Measurements from ENCODE around the gene TRIM72. TPM values are rescaled to one million over a fixed set of nuclear protein-coding genes. Genes with fewer than 3 reads are reported as not detected.
A peak's percentile ranks its signal among the peaks of the same experiment; 100 is the strongest.
"Not testable (repeated sequence)": the region's sequence is repeated elsewhere in the genome, so short reads cannot be mapped to it uniquely, and the experiment has no call there.

The TRIM72 gene
- polyA plus RNA-seq, 1 donor (not counting 4 experiments of a cell fraction or from before 2014, with no cell fraction given), result not detected

DNA sequence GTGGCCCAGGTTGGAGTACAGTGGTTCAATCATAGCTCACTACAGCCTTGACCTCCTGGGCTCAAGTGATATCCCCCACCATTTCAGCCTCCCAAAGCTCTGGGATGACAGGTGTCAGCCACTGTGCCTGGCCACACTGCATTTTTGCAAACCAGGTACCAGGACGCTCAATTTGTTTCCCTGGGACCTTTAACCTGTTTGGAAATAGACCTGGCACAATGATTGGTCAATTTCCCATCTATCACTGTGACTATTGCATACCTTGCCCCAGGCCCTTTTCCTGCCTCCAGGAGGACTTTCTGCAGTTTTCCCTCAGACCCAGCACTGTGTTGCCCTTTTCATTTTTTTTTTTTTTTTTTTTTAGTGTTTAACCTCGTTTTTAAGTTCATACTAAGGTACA lies 45.1 kb upstream of the TRIM72 start:
- no peaks in the 10 kb centered on the region for H4K20me1 ChIP-seq (ENCODE audit: control insufficient read depth, extremely low read depth, insufficient read depth, low read length)
- dilution Hi-C loops (cut with MboI; ENCODE audit: extremely low pct_ligation_motif_present, low sequenced_read_pairs), result no loop called here
- DNase-seq (ENCODE audit: low read depth, low spot score), result no peak
- H3K27me3 ChIP-seq (ENCODE audit: control insufficient read depth, extremely low read depth, insufficient read depth, low read length), result no peaks in the 10 kb centered on the region
- H3K9me3 ChIP-seq (ENCODE audit: control insufficient read depth, low read depth, low read length), result no peaks in the 10 kb centered on the region
- no peak overlapping the region for H2AFZ ChIP-seq (ENCODE audit: control insufficient read depth, low read length)
- no peak overlapping the region for H3K9ac ChIP-seq (ENCODE audit: control insufficient read depth, extremely low read depth, insufficient read depth, low read length)
- no peak overlapping the region for H3K27ac ChIP-seq (ENCODE audit: control insufficient read depth, insufficient read depth, low read length)
- no peaks in the 10 kb centered on the region for H3K4me1 ChIP-seq (ENCODE audit: control insufficient read depth, extremely low read depth, insufficient read depth, low read length)
- no peaks in the 10 kb centered on the region for H3K79me2 ChIP-seq (ENCODE audit: control insufficient read depth, insufficient read depth, low read length)
- TF ChIP-seq, protein P1, sequence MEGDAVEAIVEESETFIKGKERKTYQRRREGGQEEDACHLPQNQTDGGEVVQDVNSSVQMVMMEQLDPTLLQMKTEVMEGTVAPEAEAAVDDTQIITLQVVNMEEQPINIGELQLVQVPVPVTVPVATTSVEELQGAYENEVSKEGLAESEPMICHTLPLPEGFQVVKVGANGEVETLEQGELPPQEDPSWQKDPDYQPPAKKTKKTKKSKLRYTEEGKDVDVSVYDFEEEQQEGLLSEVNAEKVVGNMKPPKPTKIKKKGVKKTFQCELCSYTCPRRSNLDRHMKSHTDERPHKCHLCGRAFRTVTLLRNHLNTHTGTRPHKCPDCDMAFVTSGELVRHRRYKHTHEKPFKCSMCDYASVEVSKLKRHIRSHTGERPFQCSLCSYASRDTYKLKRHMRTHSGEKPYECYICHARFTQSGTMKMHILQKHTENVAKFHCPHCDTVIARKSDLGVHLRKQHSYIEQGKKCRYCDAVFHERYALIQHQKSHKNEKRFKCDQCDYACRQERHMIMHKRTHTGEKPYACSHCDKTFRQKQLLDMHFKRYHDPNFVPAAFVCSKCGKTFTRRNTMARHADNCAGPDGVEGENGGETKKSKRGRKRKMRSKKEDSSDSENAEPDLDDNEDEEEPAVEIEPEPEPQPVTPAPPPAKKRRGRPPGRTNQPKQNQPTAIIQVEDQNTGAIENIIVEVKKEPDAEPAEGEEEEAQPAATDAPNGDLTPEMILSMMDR (optimal IDR thresholded peaks at IDR 0.05 in 1 of 3, IDR thresholded peaks at IDR 0.05 in 1 of 3, conservative IDR thresholded peaks at IDR 0.05 in 1 of 3; ENCODE audit: extremely low read depth in 1 of 3, insufficient read depth in 2 of 3, low read length in 3 of 3), result no peak
- TF ChIP-seq EZH2 (IDR thresholded peaks at IDR 0.05; ENCODE audit: low read length), result no peak
- no peaks in the 10 kb centered on the region for H3K9me1 ChIP-seq (ENCODE audit: control insufficient read depth, extremely low read depth, insufficient read depth, low read length)
- no peak overlapping the region for H3K4me2 ChIP-seq (ENCODE audit: control insufficient read depth, extremely low read depth, insufficient read depth, low read depth, low read length)
- no peak overlapping the region for H3K4me3 ChIP-seq (ENCODE audit: control insufficient read depth in 2 of 3, extremely low read depth in 1 of 3, insufficient read depth in 2 of 3, low read depth in 1 of 3, low read length in 3 of 3)
- H3K36me3 ChIP-seq (ENCODE audit: control insufficient read depth in 2 of 2, extremely low read depth in 1 of 2, insufficient read depth in 2 of 2, low read length in 2 of 2), result no peaks in the 10 kb centered on the region
- FAIRE-seq, result no peak

DNA sequence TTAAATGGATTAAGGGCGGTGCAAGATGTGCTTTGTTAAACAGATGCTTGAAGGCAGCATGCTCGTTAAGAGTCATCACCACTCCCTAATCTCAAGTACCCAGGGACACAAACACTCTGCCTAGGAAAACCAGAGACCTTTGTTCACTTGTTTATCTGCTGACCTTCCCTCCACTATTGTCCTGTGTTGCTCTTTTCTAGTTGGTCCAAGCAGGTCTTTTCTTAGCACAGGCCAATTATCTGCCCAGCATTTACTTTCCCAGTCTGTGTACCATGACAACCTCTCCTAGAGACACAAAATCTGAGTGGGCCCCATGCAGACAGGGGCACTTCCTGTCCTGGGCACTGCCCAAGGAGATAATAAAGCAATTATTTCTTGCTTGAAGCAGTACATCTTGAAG lies 43.9 kb upstream of the TRIM72 start:
- H3K9me1 ChIP-seq (ENCODE audit: control insufficient read depth, extremely low read depth, insufficient read depth, low read length); H3K4me1 ChIP-seq (ENCODE audit: control insufficient read depth, extremely low read depth, insufficient read depth, low read length); H3K27ac ChIP-seq (ENCODE audit: control insufficient read depth, insufficient read depth, low read length); H4K20me1 ChIP-seq (ENCODE audit: control insufficient read depth, extremely low read depth, insufficient read depth, low read length); DNase-seq (ENCODE audit: low read depth, low spot score); H3K27me3 ChIP-seq (ENCODE audit: control insufficient read depth, extremely low read depth, insufficient read depth, low read length); H3K4me2 ChIP-seq (ENCODE audit: control insufficient read depth, extremely low read depth, insufficient read depth, low read depth, low read length); H3K9me3 ChIP-seq (ENCODE audit: control insufficient read depth, low read depth, low read length); H3K36me3 ChIP-seq (ENCODE audit: control insufficient read depth in 2 of 2, extremely low read depth in 1 of 2, insufficient read depth in 2 of 2, low read length in 2 of 2); H3K79me2 ChIP-seq (ENCODE audit: control insufficient read depth, insufficient read depth, low read length); H2AFZ ChIP-seq (ENCODE audit: control insufficient read depth, low read length); dilution Hi-C loops (cut with MboI; ENCODE audit: extremely low pct_ligation_motif_present, low sequenced_read_pairs); H3K4me3 ChIP-seq (ENCODE audit: control insufficient read depth in 2 of 3, extremely low read depth in 1 of 3, insufficient read depth in 2 of 3, low read depth in 1 of 3, low read length in 3 of 3); H3K9ac ChIP-seq (ENCODE audit: control insufficient read depth, extremely low read depth, insufficient read depth, low read length); FAIRE-seq: not testable (repeated sequence)

DNA sequence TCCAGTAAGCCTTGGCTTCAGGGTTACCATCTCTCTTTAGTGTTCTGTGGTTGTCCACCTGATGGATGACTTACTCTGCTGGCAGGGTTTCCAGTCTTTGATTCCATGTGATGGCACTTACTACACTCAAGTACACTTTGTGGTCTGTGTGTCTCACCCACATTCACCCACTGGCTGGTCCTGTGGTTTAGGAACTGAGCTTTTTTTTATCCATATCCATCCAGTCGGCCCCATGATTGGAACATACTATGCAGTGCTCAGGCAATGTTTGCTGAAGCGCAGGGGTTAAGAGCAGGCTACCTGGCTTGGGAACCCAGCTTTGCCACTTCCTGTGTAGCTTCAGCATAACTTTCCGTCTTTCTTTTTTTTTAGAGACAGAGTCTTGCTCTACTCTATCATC lies 36.8 kb upstream of the TRIM72 start:
- no peak overlapping the region for H3K4me2 ChIP-seq (ENCODE audit: control insufficient read depth, extremely low read depth, insufficient read depth, low read depth, low read length)
- no peak overlapping the region for H3K27ac ChIP-seq (ENCODE audit: control insufficient read depth, insufficient read depth, low read length)
- H3K27me3 ChIP-seq (ENCODE audit: control insufficient read depth, extremely low read depth, insufficient read depth, low read length), result no peaks in the 10 kb centered on the region
- peaks cover 13% of the 10 kb centered on the region for H3K4me1 ChIP-seq (ENCODE audit: control insufficient read depth, extremely low read depth, insufficient read depth, low read length)
- no peak overlapping the region for H2AFZ ChIP-seq (ENCODE audit: control insufficient read depth, low read length)
- DNase-seq (ENCODE audit: low read depth, low spot score) (no peak), FAIRE-seq (peak; percentile 17)
- H3K9me1 ChIP-seq (ENCODE audit: control insufficient read depth, extremely low read depth, insufficient read depth, low read length), result no peaks in the 10 kb centered on the region
- peaks cover 0 to 6% of the 10 kb centered on the region in 2 experiments for H3K36me3 ChIP-seq (ENCODE audit: control insufficient read depth in 2 of 2, extremely low read depth in 1 of 2, insufficient read depth in 2 of 2, low read length in 2 of 2)
- H3K9ac ChIP-seq (ENCODE audit: control insufficient read depth, extremely low read depth, insufficient read depth, low read length), result no peak overlapping the region
- no peaks in the 10 kb centered on the region for H3K9me3 ChIP-seq (ENCODE audit: control insufficient read depth, low read depth, low read length)
- no peak overlapping the region for H3K4me3 ChIP-seq (ENCODE audit: control insufficient read depth in 2 of 3, extremely low read depth in 1 of 3, insufficient read depth in 2 of 3, low read depth in 1 of 3, low read length in 3 of 3)
- peaks cover 22% of the 10 kb centered on the region for H3K79me2 ChIP-seq (ENCODE audit: control insufficient read depth, insufficient read depth, low read length)
- TF ChIP-seq EZH2 (IDR thresholded peaks at IDR 0.05; ENCODE audit: low read length), result no peak
- TF ChIP-seq, protein P1 (optimal IDR thresholded peaks at IDR 0.05 in 1 of 3, IDR thresholded peaks at IDR 0.05 in 1 of 3, conservative IDR thresholded peaks at IDR 0.05 in 1 of 3; ENCODE audit: extremely low read depth in 1 of 3, insufficient read depth in 2 of 3, low read length in 3 of 3), result no peak
- peaks cover 9% of the 10 kb centered on the region for H4K20me1 ChIP-seq (ENCODE audit: control insufficient read depth, extremely low read depth, insufficient read depth, low read length)
- dilution Hi-C loops (cut with MboI; ENCODE audit: extremely low pct_ligation_motif_present, low sequenced_read_pairs), result no loop called here
